Omental fat pad (tissue), 4 donors: ENCODE measurements around the gene PPP1R9A. TPM values are rescaled to one million over a fixed set of nuclear protein-coding genes. Genes with fewer than 3 reads are reported as not detected.
A peak's percentile ranks its signal among the peaks of the same experiment; 100 is the strongest.

ENCODE experiments used
- ATAC-seq: fragments of 150-250 bp; one replicate; pipeline ENCODE4 v1.9.1; 2016; ENCODE audit warnings: mild to moderate bottlenecking, moderate library complexity; ENCODE audit not compliant: low FRiP score
- DNase-seq: peaks from one replicate; pipeline ENCODE4 v3.0.0-alpha.2; 2019; ENCODE audit warnings: low spot score
- CTCF ChIP-seq, 3 donors: fragments of 450-650 bp; IDR thresholded peaks; one replicate each; pipeline ENCODE4 v1.5.1; 2016 to 2017; ENCODE audit warnings: antibody characterized with exemption in 3 of 3, mild to moderate bottlenecking in 3 of 3, moderate library complexity in 2 of 3
- total RNA-seq, 4 donors: library from RNA; depleted of rRNA; stranded (reverse); fragments of >200 nt; gene quantifications; one replicate each; pipeline ENCODE4 v1.1.0, GENCODE V29; 2016

PPP1R9A gene
- total RNA-seq, 4 donors from 2014 or later = 5.5 to 16.5 (median 9.6) TPM

GRCh38 chr7:95253986-95254385 is 346.6 kb downstream of the PPP1R9A start:
- TF ChIP-seq CTCF (IDR thresholded peaks at IDR 0.05) = no peak
- DNase-seq = no peak
- no peak for ATAC-seq

- ATAC-seq (no peak), DNase-seq (no peak)
- no peak for TF ChIP-seq CTCF (IDR thresholded peaks at IDR 0.05)
Measured at GRCh38 chr7:95255691-95256090, 348.3 kb downstream of the PPP1R9A start.

GRCh38 chr7:95261895-95262415 is 354.6 kb downstream of the PPP1R9A start:
- ATAC-seq (no peak), DNase-seq (no peak)
- TF ChIP-seq CTCF (IDR thresholded peaks at IDR 0.05) = no peak

GRCh38 chr7:95262875-95263274 is 355.5 kb downstream of the PPP1R9A start:
- TF ChIP-seq CTCF (IDR thresholded peaks at IDR 0.05) = no peak
- ATAC-seq (no peak), DNase-seq (no peak)

- TF ChIP-seq CTCF (IDR thresholded peaks at IDR 0.05) = no peak
Measured at GRCh38 chr7:95263785-95264362, 356.5 kb downstream of the PPP1R9A start.

GRCh38 chr7:95264363-95264891 is 357.0 kb downstream of the PPP1R9A start:
- DNase-seq (no peak), ATAC-seq (peak; percentile 78)
- no peak for TF ChIP-seq CTCF (IDR thresholded peaks at IDR 0.05)

More at GRCh38 chr7:95263785-95264362, 356.5 kb downstream of the PPP1R9A start:
- no peak for ATAC-seq
- DNase-seq = no peak

GRCh38 chr7:95265634-95266033 is 358.2 kb downstream of the PPP1R9A start:
- no peak for ATAC-seq
- TF ChIP-seq CTCF (IDR thresholded peaks at IDR 0.05) = no peak
- DNase-seq = no peak
